LNCaP clone FGC (cell line): Measurements from ENCODE around the gene ATP8A2.

Experiments
- DNase-seq: peaks from one replicate; pipeline ENCODE4 v3.0.0-alpha.2; 2011; ENCODE audit warnings: low read depth
- H3K4me3 ChIP-seq: 2 replicates; pipeline ENCODE4 v1.5.1; 2011; ENCODE audit warnings: mild to moderate bottlenecking, low read depth, low read length, control low read depth
- TF ChIP-seq, protein P1 (sequence below): IDR thresholded peaks from 2 replicates; pipeline ENCODE4 v1.5.1; 2012; ENCODE audit warnings: mild to moderate bottlenecking; ENCODE audit not compliant: control insufficient read depth, insufficient read depth; ENCODE audit errors: extremely low read depth

ATP8A2 gene

DNA sequence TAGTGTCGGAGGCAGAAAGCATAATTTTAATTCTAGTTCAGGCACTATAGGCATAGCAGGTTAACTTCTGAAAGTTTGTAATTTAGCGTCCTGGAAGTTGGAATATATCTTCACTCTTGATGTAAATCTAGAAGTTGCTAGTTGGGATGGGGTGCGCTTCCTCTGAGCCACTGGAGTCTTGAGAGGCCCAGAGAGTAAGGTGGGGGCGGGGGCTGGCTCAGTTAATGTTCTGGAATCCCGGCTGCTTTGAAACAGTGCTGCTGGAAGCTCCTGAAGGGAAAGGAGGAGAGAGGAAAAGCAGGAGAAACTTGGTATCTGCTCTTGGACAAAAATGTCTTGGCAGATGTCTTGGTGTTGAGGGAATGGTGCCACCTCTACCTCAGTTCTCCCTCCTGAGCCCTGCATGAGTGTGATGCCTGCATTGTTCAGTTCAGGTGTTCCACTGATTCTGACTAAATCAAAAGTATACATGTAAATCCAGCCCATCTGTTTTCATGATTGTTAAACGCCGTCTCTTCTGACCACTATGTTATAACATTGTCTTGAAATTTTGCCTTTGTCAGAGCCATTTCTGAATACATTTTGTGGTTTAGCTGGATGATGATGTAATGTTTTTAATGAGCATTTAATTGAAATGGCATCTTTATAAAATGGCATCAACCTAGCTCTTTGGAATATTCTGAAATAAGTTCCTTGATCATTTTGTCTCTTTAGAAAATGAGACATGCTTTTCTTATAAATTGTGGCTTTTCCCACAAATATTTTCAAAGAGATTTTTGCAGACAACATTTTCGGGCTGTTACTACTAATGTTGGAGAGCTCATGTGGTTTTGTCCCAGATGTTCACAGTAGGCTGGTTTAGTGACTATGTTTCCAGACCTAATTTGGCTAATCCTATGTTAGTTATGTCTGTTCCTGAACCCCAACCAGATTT lies 477.3 kb downstream of the ATP8A2 start:
- DNase-seq = no peak
- TF ChIP-seq, protein P1, sequence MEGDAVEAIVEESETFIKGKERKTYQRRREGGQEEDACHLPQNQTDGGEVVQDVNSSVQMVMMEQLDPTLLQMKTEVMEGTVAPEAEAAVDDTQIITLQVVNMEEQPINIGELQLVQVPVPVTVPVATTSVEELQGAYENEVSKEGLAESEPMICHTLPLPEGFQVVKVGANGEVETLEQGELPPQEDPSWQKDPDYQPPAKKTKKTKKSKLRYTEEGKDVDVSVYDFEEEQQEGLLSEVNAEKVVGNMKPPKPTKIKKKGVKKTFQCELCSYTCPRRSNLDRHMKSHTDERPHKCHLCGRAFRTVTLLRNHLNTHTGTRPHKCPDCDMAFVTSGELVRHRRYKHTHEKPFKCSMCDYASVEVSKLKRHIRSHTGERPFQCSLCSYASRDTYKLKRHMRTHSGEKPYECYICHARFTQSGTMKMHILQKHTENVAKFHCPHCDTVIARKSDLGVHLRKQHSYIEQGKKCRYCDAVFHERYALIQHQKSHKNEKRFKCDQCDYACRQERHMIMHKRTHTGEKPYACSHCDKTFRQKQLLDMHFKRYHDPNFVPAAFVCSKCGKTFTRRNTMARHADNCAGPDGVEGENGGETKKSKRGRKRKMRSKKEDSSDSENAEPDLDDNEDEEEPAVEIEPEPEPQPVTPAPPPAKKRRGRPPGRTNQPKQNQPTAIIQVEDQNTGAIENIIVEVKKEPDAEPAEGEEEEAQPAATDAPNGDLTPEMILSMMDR = no peak

DNA sequence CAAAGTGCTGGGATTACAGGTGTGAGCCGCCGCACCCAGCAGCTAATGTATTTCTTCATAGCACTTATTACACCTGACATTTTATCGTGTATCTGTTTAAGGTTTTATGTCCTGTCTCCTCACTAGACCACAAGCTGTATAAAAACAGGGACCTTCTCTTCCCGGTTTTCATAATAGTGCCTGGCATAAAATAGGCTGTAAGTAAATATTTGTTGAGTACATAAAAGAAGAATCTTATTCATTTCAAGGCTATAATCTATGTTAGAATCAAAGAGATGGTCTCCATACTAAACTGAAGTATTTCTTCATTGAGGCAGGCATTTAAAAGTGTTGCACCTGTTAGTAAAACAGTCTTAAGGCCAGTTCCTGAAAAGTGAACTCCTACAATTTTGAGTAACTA lies 486.1 kb downstream of the ATP8A2 start:
- peak; percentile 52 for DNase-seq
- TF ChIP-seq, protein P1 = no peak

More for the DNA sequence above, 477.3 kb downstream of the ATP8A2 start:
- H3K4me3 ChIP-seq = no peak overlapping the region

DNA sequence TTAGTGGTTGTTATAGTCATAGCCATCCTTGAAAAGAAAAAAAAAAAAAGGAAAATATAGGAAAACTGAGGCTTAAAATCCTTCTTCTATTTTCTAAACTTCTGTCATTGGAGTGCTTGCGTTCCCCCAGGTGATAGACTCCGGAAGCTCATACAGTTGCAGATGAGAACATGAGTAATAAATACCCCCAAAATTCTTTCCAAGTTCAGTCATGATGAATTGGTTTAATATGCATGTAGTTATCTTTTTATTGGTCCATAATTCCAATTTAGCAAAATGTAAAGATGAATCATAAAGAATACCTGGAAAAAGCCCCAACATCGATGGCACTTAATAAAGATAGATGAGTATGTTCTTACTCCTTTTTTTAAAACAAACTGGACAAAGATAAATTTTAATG lies 487.8 kb downstream of the ATP8A2 start:
- DNase-seq = no peak
- TF ChIP-seq, protein P1 = no peak
- H3K4me3 ChIP-seq = no peak overlapping the region

More for the DNA sequence above, 486.1 kb downstream of the ATP8A2 start:
- H3K4me3 ChIP-seq = no peak overlapping the region

DNA sequence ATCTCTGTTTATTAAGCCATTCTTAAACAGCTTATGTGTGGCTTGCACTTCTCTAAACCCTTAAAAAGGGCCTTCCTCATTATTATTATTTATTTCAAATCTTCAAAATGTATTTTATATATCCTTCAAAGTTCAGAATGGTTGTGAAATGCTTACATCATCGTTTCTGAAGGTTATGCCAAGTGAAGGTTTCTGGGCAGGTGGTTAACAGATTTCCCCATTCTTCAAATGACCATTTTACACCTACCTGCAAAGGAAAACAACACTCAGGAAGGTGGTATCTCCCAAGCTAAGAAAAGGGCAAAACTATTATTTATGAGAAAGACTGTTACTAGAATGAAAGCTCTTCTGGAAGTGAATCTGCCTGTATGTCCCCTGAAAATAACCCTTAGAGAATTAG lies 488.5 kb downstream of the ATP8A2 start:
- DNase-seq = no peak
- no peak overlapping the region for H3K4me3 ChIP-seq
- TF ChIP-seq, protein P1 = no peak

DNA sequence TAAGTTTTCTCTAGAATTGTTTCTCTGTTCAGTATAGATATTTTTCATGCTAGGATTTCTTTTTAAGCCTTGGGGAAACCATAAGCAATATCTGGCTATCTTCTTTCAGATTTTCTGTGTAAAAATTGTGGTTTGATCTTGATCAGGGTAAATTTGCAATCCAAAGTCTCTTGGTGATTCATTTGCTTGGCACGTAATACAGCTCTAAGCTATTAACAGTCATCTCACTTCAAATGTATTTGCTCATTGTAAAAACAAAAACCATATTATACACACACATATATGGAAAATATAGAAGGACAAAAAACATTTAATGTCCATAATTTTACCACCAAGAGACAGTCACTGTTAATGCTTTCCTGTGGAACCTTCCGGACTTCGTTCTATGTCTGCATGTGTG lies 489.1 kb downstream of the ATP8A2 start:
- TF ChIP-seq, protein P1 = no peak
- no peak overlapping the region for H3K4me3 ChIP-seq
- no peak for DNase-seq

DNA sequence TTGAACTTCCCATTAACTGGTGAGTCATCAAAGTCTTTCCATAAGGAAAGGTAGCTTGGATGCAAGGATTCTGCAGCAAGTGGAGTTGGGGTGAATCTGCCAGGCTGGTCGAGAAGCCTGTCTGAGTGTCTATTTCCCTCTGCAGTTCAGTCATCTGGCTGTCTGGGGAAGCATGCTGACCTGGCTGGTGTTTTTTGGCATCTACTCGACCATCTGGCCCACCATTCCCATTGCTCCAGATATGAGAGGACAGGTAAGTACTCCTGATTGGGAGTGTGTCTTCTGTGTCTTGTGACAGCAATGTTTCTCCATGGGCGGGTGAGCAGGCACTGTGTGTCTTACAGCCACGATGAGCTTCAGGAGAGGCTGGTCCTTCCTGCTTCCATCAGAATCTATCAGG lies 490.4 kb downstream of the ATP8A2 start:
- no peak overlapping the region for H3K4me3 ChIP-seq

More for the DNA sequence above, 490.4 kb downstream of the ATP8A2 start:
- no peak for DNase-seq
- TF ChIP-seq, protein P1 = no peak
